Cardiac muscle cell (in vitro differentiated cells and primary cell): Measurements from ENCODE around the gene SLC2A5. TPM values are rescaled to one million over a fixed set of nuclear protein-coding genes. Genes with fewer than 3 reads are reported as not detected.
A peak's percentile ranks its signal among the peaks of the same experiment; 100 is the strongest.

Source experiments
- DNase-seq, 2 donors: peaks; one replicate each; pipeline versions ENCODE4 v3.0.0 to v3.0.0-alpha.2; 2010 to 2017; ENCODE audit warnings: low read depth in 1 of 2, low spot score in 1 of 2
- H3K27ac ChIP-seq: fragments of 200-600 bp; sonication (generic); 2 replicates; pipeline ENCODE4 v1.5.1; 2016
- H3K27me3 ChIP-seq: fragments of 200-600 bp; sonication (generic); 2 replicates; pipeline ENCODE4 v1.6.0; 2016; ENCODE audit warnings: control low read depth
- H3K36me3 ChIP-seq: fragments of 200-600 bp; sonication (generic); 2 replicates; pipeline ENCODE4 v1.5.1; 2016; ENCODE audit warnings: control low read depth
- H3K4me1 ChIP-seq: fragments of 200-600 bp; sonication (generic); 2 replicates; pipeline ENCODE4 v1.8.1; 2017; ENCODE audit warnings: low read depth, mild to moderate bottlenecking, mixed run types
- H3K4me3 ChIP-seq: fragments of 200-600 bp; sonication (generic); 2 replicates; pipeline ENCODE4 v1.5.1; 2016; ENCODE audit warnings: mild to moderate bottlenecking
- H3K9me3 ChIP-seq: fragments of 200-600 bp; sonication (generic); 2 replicates; pipeline ENCODE4 v1.5.1; 2017; ENCODE audit warnings: low read depth, mild to moderate bottlenecking, control low read depth
- polyA plus RNA-seq: library from polyadenylated mRNA; unstranded; fragments of >200 nt; fragmentation: Nextera tagmentation; extraction: Ambion mirVana; gene quantifications from 2 replicates; pipeline ENCODE4 v1.2.1, GENCODE V29; 2016
- total RNA-seq: library from RNA; depleted of rRNA; stranded (reverse); fragments of >200 nt; gene quantifications from 2 replicates; pipeline ENCODE4 v1.2.3, GENCODE V29; 2016
- TF ChIP-seq, protein P1 (sequence below): IDR thresholded peaks from 2 replicates; pipeline ENCODE4 v1.5.1; 2012; ENCODE audit warnings: low read depth, mild to moderate bottlenecking, low read length

The SLC2A5 gene
- total and polyA plus RNA-seq, 2 experiments from 2014 or later: not detected

DNA sequence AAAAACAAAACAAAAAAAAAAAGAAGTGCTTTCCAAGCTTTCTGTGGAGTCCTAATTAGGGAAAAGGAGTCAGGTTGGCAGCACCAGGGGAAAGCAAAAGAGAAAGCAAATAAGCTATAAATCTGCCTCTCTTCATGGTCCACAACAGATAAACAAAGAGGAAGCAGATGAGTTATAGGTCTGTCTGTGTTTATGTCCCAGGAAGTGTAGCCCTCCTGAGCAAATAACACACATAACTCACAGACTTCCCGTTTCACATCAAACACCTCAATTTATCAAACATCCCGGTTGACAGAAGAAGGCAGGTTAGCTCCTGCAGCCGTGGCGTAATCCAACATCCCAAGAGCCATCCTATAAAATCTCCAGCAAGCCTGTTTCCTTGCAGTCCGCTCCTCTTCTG lies 5.6 kb upstream of the SLC2A5 start:
- no peak for DNase-seq
- Histone ChIP-seq H3K36me3 (no peaks in the 10 kb centered on the region), H3K27ac (no peak overlapping the region), H3K4me3 (no peak overlapping the region), H3K27me3 (no peaks in the 10 kb centered on the region), H3K9me3 (no peaks in the 10 kb centered on the region), H3K4me1 (peaks cover 5% of the 10 kb centered on the region)
- TF ChIP-seq, protein P1, sequence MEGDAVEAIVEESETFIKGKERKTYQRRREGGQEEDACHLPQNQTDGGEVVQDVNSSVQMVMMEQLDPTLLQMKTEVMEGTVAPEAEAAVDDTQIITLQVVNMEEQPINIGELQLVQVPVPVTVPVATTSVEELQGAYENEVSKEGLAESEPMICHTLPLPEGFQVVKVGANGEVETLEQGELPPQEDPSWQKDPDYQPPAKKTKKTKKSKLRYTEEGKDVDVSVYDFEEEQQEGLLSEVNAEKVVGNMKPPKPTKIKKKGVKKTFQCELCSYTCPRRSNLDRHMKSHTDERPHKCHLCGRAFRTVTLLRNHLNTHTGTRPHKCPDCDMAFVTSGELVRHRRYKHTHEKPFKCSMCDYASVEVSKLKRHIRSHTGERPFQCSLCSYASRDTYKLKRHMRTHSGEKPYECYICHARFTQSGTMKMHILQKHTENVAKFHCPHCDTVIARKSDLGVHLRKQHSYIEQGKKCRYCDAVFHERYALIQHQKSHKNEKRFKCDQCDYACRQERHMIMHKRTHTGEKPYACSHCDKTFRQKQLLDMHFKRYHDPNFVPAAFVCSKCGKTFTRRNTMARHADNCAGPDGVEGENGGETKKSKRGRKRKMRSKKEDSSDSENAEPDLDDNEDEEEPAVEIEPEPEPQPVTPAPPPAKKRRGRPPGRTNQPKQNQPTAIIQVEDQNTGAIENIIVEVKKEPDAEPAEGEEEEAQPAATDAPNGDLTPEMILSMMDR: no peak

DNA sequence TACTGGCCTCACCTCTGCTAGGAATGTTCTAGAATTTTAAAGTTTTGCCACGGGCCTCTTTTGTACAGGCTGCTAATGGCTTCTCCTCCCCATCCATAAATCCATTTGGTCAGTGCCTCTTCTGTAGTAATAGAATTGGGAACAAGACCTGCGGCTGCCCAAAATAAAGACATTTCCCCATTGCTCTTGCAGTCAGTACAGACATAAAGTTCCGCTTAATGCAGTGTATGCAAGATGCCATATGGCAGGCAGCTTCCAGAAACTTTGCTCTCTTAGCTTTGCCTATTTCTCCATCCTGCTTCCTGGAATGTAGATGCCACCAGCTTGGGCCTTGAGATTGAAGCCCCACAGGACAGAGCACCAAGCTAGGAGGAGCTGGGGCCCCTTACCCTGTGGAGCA lies 3.7 kb upstream of the SLC2A5 start:
- Histone ChIP-seq H3K27me3 (no peaks in the 10 kb centered on the region), H3K36me3 (no peaks in the 10 kb centered on the region), H3K9me3 (no peaks in the 10 kb centered on the region), H3K27ac (no peak overlapping the region), H3K4me1 (peaks cover 5% of the 10 kb centered on the region), H3K4me3 (no peak overlapping the region)
- TF ChIP-seq, protein P1: no peak
- DNase-seq: no peak

DNA sequence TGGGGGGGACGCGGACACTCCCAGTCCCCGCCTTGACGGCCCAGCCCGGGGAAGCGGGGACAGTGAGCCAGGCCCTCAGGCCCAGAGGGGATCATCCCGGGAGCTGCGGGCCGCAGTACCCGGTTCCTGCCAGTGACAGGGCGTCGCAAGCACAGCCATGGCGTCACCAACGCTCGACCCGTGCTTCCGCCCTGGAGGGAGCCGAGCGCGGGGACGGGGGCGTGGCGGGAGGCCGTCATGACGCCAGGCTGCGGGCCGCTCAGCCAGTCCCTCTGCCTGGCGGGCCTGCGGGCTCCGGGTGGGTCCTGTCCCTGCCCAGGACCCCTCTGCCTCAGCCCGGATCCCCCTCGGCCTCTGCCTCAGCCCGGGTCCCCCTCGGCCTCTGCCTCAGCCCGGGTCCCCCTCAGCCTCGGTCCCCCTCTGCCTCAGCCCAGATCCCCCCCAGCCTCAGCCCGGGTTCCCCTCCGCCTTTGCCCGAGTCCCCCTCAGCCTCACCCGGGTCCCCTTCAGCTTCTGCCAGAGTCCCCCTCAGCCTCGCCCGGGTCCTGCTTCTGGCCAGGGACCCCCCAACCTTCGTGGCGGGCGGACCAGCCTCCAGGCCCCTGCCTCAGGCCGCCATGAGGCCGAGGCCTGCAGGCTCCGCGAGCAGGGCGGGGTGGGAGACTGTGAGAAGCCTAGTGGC lies 2.3 kb upstream of the SLC2A5 start:
- no peak overlapping the region for H3K4me3 ChIP-seq
- no peaks in the 10 kb centered on the region for H3K9me3 ChIP-seq
- H3K36me3 ChIP-seq: no peaks in the 10 kb centered on the region
- DNase-seq: no peak
- TF ChIP-seq, protein P1: no peak
- no peak overlapping the region for H3K27ac ChIP-seq
- no peaks in the 10 kb centered on the region for H3K27me3 ChIP-seq
- H3K4me1 ChIP-seq: peaks cover 5% of the 10 kb centered on the region

DNA sequence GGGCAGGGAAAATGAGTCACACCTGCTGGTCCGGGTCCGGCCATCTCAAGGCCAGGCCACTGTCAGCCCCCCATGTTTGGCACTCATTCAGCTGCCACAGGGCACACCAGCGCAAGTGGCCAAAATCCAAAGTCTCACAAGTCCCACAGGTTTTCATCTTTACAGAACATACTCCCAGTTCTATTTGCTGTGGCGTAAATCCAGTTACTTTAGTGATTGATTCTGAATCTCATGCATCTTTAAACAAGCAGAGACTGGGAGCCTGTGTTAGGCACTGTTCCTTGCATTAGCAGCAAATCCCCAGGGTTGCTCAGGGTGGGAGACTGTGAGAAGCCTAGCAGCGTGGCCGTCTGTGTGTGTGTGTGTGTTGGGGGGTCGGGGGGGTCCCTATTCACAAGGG lies 1.1 kb upstream of the SLC2A5 start:
- TF ChIP-seq, protein P1: no peak
- Histone ChIP-seq H3K4me3 (no peak overlapping the region), H3K27me3 (no peaks in the 10 kb centered on the region), H3K9me3 (no peaks in the 10 kb centered on the region), H3K36me3 (no peaks in the 10 kb centered on the region), H3K4me1 (peaks cover 6% of the 10 kb centered on the region), H3K27ac (no peak overlapping the region)
- DNase-seq: no peak

DNA sequence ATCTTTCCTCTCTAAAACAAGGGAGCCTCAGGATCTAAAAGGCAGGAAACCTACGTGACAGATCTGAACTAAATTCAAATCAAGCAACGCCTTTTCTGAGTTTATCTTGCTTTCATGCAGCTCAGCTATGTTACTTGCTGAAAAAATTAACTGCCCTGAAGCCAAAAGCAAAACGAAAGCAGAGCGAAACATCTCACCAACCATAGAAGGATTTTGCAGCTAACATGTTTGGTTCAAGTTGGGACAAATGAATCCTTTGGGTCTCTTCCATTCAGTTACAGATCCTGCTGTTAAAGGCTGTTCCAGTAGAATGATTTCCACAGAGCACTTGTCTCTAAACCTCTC lies 482 bp downstream of the SLC2A5 start:
- peak in 1 of 2 donors; percentile 30 for DNase-seq

More for the DNA sequence above, 482 bp downstream of the SLC2A5 start:
- Histone ChIP-seq H3K36me3 (no peaks in the 10 kb centered on the region), H3K9me3 (no peaks in the 10 kb centered on the region), H3K4me3 (no peak overlapping the region), H3K27me3 (no peaks in the 10 kb centered on the region), H3K27ac (no peak overlapping the region), H3K4me1 (peaks cover 13% of the 10 kb centered on the region)
- TF ChIP-seq, protein P1: peak; percentile 1
